Mucosa of stomach (tissue), 1 donor: Measurements from ENCODE around the gene MRPS9.

Source experiments
- H3K27me3 ChIP-seq: one replicate; pipeline ENCODE4 v1.7.0; 2013; ENCODE audit warnings: mild to moderate bottlenecking, low read length; ENCODE audit not compliant: control insufficient read depth, insufficient read depth
- H3K36me3 ChIP-seq: one replicate; pipeline ENCODE4 v1.7.0; 2013; ENCODE audit warnings: low read length; ENCODE audit not compliant: control insufficient read depth, insufficient read depth
- H3K4me1 ChIP-seq: one replicate; pipeline ENCODE4 v1.7.0; 2013; ENCODE audit warnings: mild to moderate bottlenecking, low read length; ENCODE audit not compliant: control insufficient read depth, insufficient read depth
- H3K4me3 ChIP-seq: one replicate; pipeline ENCODE4 v1.7.0; 2013; ENCODE audit warnings: low read length
- H3K9ac ChIP-seq: one replicate; pipeline ENCODE4 v1.7.0; 2013; ENCODE audit warnings: mild to moderate bottlenecking, low read length, moderate library complexity
- H3K9me3 ChIP-seq: one replicate; pipeline ENCODE4 v1.7.0; 2013; ENCODE audit warnings: mild to moderate bottlenecking, low read length, moderate library complexity; ENCODE audit not compliant: control insufficient read depth
- donor health status: Pancreatic carcinoma.

The MRPS9 gene

DNA sequence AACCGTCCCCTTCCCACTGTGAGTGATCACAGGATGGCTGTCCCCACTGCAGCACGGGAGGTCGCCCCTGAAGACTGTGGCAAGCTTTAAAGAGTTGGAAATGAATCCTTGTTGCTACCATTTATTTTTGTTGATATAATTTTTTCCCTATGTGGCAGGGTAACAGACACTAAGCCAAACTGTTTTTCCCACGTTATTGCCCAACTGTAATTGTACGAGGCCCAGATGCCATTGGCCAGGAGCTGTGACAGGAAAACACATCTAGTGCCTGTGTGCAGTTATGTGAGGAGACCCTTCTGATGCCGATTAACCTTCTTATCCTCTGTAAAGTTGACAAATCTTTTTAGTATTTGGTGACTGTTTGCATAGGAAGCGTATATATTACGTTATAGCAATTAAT is 44.2 kb downstream of the MRPS9 start:
- Histone ChIP-seq H3K36me3 (no peaks in the 10 kb centered on the region), H3K9me3 (no peaks in the 10 kb centered on the region), H3K9ac (no peak overlapping the region), H3K27me3 (no peaks in the 10 kb centered on the region), H3K4me1 (no peaks in the 10 kb centered on the region), H3K4me3 (no peak overlapping the region)

DNA sequence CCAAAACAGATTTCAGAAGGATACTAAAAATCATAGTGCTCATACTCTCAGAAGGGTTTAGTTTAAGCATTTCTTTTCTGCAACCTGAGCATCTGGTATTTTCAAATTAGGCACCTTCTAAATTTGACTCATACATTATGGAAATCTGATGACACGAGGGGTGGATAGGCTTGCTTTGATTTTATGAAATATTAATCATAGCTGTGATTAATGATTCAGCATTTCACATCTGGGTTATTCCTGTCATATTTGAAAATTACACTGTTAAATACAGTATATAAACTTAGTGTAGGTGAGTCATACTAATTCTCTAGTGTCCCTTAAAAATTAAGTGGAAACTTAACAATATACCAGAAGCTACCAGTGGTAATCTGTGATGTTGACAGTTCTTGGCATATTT is 47.7 kb downstream of the MRPS9 start:
- H3K4me1 ChIP-seq, result no peaks in the 10 kb centered on the region

DNA sequence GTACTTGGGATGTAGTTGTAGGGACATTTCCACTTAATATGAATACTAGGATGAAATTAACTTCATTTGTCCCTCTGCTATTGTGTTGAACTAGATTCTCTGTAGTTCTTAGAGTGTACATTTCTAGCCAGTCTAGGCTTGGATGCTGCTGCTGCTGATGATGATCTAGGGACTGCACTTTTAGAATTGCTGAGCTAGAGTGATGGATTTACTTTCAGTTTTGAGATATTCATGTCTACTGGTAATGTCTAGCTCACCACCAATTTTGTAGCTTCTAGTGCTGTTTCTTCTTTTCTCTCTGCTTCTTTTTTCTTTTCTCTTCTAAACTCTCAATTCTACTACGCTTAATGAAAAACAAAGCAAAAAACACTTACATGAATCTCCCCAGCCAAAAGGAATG is 49.4 kb downstream of the MRPS9 start:
- H3K27me3 ChIP-seq, result no peaks in the 10 kb centered on the region
- H3K36me3 ChIP-seq, result no peaks in the 10 kb centered on the region
- no peaks in the 10 kb centered on the region for H3K9me3 ChIP-seq
- no peak overlapping the region for H3K9ac ChIP-seq
- H3K4me1 ChIP-seq, result no peaks in the 10 kb centered on the region
- no peak overlapping the region for H3K4me3 ChIP-seq

More for the DNA sequence above, 47.7 kb downstream of the MRPS9 start:
- Histone ChIP-seq H3K9me3 (no peaks in the 10 kb centered on the region), H3K36me3 (no peaks in the 10 kb centered on the region), H3K27me3 (no peaks in the 10 kb centered on the region), H3K9ac (no peak overlapping the region), H3K4me3 (no peak overlapping the region)

DNA sequence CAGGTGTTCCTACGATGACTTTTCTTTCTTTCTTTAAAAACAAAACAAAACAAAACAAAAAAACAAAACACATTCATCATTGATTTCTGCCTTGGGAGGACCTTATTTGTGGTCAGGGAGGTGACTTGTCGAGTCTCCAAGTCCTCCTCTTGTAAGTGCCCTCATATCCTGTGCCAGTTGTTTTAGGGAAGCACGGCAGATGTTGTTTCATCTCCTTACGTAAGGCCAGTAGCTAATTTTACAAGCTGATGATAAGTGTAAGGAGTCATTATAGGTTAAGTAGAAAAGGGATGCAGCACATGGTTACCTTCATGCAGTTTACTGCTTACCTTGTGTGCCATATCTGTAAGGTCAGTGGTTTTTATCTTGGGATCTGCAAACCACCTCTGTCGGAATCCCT is 52.2 kb downstream of the MRPS9 start:
- Histone ChIP-seq H3K27me3 (no peaks in the 10 kb centered on the region), H3K4me3 (no peak overlapping the region), H3K9ac (no peak overlapping the region), H3K9me3 (no peaks in the 10 kb centered on the region), H3K36me3 (no peaks in the 10 kb centered on the region), H3K4me1 (no peaks in the 10 kb centered on the region)

DNA sequence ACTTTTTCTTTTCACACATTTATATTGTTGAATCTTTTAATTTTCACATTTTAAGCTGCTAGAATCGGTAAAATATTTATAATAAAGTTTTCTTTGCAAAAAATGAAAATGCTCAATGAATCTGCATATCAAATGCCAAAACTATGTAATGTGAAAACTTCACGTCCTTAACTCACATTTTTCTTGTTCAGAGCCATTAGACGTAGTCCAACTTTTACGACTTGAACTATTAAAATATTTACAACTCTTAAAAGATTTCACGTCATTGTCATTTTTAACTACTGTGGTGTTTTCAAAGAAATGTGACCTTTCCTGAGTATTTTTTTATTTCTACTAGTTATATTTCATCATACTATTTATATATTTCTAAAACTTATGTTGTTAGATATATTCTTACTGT is 54.9 kb downstream of the MRPS9 start:
- H3K4me1 ChIP-seq, result no peaks in the 10 kb centered on the region
- no peak overlapping the region for H3K4me3 ChIP-seq
- no peak overlapping the region for H3K9ac ChIP-seq
- H3K27me3 ChIP-seq, result no peaks in the 10 kb centered on the region
- no peaks in the 10 kb centered on the region for H3K36me3 ChIP-seq
- H3K9me3 ChIP-seq, result no peaks in the 10 kb centered on the region

DNA sequence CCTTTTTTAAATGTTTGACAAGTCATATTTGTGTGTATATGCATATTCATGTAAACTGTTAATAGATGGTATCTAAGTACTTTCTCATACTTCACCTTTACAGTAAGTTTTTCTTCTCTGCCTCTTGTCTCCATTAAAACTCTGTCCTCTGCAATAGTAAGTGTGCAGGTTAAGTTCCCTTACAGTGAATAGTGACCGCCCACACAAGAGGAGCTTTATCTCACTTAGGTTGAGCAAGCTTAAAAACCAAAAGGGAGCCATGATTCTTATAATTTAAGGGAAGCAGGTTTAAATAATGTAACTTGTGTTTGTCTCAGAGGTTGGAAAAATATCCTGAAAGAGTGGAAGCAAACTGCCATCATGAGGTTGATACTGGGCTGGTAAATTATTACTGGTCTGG is 61.3 kb downstream of the MRPS9 start:
- no peak overlapping the region for H3K4me3 ChIP-seq
- H3K9me3 ChIP-seq, result no peaks in the 10 kb centered on the region
- no peak overlapping the region for H3K9ac ChIP-seq
- no peaks in the 10 kb centered on the region for H3K4me1 ChIP-seq
- no peaks in the 10 kb centered on the region for H3K36me3 ChIP-seq
- H3K27me3 ChIP-seq, result no peaks in the 10 kb centered on the region

DNA sequence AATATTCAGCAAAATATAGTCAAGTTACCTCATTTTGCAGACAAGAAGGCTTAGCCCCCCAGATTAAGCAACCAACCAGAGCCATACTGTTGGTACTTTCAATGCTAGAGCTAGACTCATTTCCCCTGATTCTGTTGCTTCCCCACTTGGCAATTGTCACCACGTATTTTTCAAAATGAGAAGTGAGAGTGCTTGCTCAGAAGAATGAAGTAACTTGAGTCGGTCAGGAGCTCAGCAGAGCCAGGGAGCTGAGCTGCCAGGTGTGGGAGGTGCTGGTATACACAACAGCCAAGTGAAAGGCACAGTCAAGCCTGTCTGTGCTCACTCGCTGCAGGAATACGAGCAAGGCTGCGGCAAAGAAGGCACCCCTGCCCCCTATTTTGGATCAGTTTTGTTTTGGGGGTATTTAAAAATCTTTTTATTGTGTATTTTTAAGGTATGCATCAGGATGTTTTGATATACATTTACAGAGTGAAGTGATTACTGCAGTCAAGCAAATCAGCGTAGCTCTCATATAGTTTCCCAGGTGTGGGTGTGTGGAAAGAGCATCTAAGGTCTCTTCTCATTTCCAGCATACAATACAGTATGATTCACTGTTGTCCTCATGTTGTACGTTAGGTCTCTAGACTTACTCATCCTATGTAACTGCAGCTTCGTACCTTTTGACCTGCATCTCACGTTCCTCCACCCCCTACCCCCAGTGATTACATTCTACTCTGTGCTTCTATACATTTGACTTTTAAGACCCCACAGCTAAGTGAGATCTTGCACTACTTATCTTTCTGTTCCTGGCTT is 62.4 kb downstream of the MRPS9 start:
- no peaks in the 10 kb centered on the region for H3K4me1 ChIP-seq
- no peak overlapping the region for H3K4me3 ChIP-seq
- H3K9me3 ChIP-seq, result no peaks in the 10 kb centered on the region
- no peaks in the 10 kb centered on the region for H3K36me3 ChIP-seq
- no peaks in the 10 kb centered on the region for H3K27me3 ChIP-seq
- no peak overlapping the region for H3K9ac ChIP-seq

DNA sequence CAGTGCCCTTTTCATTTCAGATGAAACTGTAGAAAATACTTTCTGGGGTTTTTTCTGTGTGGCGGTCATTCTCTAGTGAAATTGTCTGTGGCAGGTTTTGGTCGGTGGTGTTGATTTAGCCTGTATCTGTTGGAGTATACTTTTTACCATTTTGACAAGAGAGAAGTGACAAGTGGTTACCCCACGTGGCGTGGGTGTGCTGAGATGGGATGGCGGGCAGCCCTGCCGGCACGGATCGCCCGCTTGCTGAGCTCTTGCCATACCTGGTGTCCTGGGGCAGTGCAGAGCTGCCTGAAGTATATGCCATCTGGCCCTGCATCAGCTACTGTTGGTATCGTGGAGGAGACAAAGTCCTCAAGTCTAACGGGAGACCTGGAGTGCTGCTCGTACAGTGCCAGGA is 64.1 kb downstream of the MRPS9 start:
- Histone ChIP-seq H3K27me3 (no peaks in the 10 kb centered on the region), H3K36me3 (no peaks in the 10 kb centered on the region), H3K9me3 (no peaks in the 10 kb centered on the region), H3K4me3 (no peak overlapping the region), H3K9ac (no peak overlapping the region), H3K4me1 (no peaks in the 10 kb centered on the region)

DNA sequence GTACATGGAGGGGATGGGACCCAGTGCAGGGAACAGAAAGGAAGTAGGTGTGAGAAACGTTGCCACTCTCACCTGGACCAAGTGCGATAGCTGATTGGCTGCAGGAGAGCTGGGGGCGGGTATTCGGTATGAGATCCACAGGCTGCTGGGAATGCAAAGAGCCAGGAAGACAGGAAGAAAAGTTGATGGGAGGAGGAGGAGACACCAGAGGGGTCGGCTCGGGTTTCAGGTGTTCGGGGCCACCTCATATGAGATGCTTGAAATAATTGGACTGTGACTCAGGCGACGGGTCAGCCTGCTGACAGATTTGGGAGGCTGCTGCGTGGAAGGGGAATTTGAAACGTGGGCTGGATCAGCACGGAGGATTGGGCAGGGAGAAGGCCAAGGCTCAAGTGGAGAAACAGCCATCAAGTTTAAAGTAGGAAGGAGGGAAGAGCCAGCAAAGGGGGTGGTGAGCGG is 65.1 kb downstream of the MRPS9 start:
- H3K27me3 ChIP-seq, result no peaks in the 10 kb centered on the region
- H3K9ac ChIP-seq, result no peak overlapping the region
- no peak overlapping the region for H3K4me3 ChIP-seq
- no peaks in the 10 kb centered on the region for H3K36me3 ChIP-seq
- no peaks in the 10 kb centered on the region for H3K9me3 ChIP-seq
- no peaks in the 10 kb centered on the region for H3K4me1 ChIP-seq

DNA sequence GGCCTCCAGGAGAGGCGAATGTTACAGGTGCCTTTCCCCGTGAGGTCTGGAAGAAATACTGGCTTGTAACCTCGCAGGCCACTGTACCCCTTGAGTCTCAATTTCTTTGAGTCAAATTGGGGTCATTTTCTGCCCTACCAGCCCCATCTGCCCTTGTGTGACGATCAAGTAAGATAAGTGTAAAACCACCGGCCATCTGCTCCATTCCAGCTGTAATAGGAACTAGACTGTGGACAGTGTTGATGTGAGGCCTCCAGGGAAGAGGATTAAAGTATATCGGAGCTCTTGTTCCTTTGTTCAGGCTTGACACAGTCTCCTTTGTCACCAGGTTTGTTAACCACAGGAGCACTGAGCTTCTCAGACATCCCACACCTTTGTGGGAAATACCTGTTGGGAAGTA is 65.6 kb downstream of the MRPS9 start:
- H3K27me3 ChIP-seq, result no peaks in the 10 kb centered on the region
- H3K9me3 ChIP-seq, result no peaks in the 10 kb centered on the region
- no peaks in the 10 kb centered on the region for H3K4me1 ChIP-seq
- H3K9ac ChIP-seq, result no peak overlapping the region
- H3K36me3 ChIP-seq, result no peaks in the 10 kb centered on the region
- no peak overlapping the region for H3K4me3 ChIP-seq

DNA sequence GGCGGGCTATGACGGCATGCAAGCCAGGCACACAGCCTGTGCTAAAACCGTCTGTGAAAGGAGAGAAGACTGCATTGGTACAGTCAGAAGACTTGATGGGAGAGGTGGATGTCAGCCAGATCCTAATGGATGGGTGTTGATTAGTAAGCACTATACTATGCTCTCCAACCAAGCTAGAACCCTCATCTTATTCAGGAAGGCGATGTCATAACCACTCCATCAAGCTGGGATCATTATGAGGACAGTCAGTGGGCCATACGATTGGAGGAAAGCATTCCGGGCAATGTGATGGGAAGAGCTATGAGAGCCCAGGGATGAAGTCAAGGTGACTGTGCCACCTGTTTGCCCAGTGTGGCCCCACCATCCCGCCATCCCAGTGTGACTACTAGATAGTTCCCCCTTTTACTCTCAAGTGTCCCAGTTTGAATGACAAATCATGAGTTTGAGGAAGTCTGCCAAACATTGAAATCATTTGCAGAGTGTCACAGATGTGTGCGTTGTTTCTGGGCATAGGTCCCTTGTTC is 66.4 kb downstream of the MRPS9 start:
- Histone ChIP-seq H3K4me3 (no peak overlapping the region), H3K9me3 (no peaks in the 10 kb centered on the region), H3K9ac (no peak overlapping the region), H3K36me3 (no peaks in the 10 kb centered on the region), H3K4me1 (no peaks in the 10 kb centered on the region), H3K27me3 (no peaks in the 10 kb centered on the region)

DNA sequence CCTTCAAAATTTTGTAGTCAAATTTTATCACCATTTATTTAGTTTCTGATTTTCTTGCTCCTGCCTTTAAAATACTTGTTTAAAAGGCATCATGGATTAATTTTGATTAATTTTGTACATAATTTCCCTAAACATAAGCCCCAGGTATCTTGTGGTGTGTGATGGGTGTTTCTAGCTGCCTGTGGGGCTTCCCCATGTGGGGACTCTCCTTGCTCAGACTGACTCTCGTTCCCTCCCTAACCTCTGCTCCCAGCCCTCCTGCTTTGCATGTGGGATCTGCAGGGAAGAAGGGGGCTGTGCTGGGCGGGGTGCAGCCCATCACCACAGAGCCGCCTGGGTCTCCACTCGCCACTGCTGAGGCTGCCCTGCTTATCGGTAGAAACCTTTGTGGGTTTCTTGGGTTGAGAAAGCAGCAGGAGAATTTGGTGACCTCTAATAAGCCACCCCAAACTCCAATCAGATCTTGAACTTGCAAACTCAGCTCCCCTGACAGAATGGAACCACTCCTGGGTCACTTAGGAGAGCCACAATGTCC is 72.5 kb downstream of the MRPS9 start:
- H3K27me3 ChIP-seq, result no peaks in the 10 kb centered on the region

More for the DNA sequence above, 72.5 kb downstream of the MRPS9 start:
- no peaks in the 10 kb centered on the region for H3K36me3 ChIP-seq
- H3K9ac ChIP-seq, result no peak overlapping the region
- no peaks in the 10 kb centered on the region for H3K9me3 ChIP-seq
- H3K4me3 ChIP-seq, result no peak overlapping the region
- no peaks in the 10 kb centered on the region for H3K4me1 ChIP-seq
